Fibroblast of the conjunctiva (primary cell): ENCODE results near the gene NATD1.

ENCODE experiments used
- DNase-seq: peaks from one replicate; pipeline ENCODE4 v3.0.0-alpha.2; 2010; ENCODE audit warnings: low read depth

Gene NATD1, protein sequence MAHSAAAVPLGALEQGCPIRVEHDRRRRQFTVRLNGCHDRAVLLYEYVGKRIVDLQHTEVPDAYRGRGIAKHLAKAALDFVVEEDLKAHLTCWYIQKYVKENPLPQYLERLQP

DNA sequence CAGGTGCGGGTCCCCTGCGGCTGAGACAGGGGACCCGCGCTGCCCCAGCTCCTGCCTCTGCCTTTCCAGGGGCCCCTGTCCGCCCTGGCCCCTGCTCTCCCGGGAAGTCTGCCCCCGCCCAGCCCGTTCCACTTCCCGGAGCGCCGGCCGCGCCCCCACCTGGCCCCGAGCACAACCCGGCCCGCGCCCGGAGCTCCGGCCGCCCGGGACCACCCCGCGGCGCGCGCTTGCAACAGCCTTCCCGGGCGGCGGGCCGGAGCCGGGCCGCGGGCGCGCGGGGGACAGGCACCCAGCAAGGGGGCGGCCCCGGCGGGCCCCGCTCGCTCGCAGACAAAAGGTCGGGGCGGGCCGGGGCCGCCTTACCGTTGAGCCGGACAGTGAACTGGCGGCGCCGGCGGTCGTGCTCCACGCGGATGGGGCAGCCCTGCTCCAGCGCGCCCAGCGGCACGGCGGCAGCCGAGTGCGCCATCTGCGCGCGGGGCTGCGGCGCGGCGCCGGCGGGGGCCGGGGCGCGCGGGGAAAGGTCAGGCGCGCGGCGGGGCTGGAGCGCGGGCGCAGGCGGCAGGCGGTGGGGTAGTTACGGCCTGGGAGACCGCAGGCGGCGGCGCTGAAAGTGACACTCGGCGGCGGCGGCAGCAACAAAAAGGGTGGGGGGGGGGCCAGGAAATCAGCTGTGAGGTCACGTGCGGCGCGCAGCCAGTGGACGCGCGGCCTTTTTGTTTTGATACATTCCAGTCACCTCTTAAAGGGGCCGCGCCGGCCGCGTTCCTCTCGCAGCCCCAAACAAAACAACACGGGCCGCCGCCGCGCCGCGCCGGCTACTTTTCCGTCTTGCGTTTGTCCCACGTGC lies at the start of gene NATD1:
NATD1 (minus strand) TSS at position 615 of the 850 bp plus-strand sequence; CDS start at position 469, 146 bp downstream.
- peak; percentile 45 for DNase-seq

DNA sequence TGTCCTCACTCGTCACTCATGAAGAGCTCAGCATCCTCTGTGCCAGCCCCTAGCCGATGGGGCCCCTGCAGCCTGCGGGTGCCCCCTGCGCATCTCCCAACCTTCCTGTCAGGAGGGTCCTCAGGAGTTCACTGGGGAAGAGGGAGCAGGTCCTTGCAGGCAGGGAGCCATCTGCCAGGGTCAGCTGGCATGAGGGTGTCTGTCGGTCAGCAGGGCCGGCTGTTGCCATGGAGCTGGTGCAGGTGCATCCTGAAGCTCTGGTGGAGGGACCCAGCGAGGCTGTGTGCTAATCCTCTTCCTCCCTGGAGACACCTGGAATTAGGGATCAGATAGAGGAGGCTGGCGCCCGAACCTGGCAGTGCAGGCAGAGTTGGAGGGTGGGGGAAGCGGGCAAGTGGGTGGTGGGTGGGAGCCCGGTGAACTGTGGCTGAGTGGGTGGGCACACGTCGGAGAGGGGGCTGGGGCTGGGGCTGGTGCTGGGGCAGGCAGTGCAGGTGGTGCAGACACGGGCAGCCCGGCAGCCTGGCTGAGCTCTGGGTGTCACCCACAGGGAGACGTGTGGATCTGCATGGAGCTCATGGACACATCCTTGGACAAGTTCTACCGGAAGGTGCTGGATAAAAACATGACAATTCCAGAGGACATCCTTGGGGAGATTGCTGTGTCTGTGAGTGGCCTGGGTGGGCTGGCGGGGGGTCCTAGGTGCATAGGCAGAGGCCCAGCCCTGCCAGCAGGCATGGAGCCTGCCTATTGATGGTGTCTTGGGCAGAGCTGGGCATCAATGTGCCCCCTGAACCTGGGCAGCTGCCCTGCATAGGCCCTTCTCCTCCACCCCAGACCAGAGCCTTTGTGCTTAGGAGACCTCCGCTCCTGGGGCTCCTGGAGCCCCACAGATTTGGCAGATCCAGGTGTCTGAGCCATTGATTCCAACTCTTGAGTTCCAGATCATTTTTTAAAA lies 48.7 kb upstream of the NATD1 start:
- no peak for DNase-seq

DNA sequence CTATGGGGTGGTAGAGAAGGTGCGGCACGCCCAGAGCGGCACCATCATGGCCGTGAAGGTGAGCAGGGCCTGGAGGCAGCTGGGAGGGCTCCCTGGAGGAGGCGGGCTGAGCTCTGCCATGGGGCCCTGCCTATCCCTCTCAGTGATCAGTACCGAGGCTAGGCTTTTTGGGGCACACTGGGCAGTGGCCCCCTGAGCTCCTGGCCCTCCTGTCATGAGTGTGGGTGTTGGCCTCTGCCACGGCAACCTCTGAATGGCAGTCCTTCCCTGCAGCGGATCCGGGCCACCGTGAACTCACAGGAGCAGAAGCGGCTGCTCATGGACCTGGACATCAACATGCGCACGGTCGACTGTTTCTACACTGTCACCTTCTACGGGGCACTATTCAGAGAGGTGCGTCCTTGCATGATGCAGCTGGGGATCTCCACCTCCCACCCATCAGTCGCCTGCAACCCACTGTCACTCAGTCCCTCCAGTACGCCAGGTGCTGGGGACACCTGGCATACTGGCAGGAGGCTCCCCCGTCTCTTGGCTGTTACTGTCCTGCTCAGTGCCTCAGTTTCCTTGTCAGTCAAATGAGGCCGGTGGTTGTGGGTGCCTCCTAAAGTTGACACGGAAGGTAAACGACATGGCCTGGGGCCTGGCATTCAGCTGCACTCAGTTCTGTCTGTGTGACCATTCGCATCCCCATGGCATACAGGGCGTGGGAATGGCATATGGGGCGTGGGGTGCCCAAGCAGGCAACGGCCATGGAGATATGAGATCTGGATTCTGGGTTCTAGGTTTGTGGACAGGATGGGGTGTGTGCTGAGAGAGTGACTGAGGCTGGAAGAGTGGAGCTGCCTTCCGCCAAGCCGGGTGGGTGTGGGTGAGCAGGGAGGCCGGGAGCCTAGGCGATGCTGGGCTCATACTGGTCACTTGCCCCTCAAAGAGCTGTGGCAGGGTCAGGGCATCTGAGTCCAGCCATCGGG lies 47.7 kb upstream of the NATD1 start:
- DNase-seq = no peak

DNA sequence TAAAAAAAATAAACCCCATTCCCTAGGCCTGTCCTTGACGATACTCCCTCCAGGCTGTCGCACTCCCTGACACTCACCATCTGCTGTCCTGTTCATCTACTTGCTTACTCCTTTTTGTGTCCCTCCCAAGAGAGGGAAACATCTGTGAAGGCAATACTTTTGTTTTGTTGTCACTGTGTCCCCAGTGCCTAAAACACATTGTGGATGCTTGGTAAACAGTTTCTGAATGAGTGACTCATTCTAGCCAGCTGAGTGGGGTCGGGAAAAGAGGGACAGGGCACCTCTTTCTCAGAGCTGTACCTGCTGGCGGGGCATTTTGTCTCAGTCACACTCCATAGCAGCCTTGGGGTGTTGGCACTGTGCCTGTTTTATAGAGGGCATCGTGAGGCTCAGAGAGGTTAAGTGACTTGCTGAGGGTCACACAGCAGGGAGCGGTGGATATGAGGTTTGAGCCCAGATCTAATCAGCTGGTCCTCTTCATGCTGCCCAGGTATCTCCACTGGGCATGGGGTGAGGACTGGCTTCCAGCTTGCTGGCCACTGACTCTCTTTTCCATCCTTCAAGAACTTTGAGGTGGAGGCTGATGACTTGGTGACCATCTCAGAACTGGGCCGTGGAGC lies 46.9 kb upstream of the NATD1 start:
- no peak for DNase-seq

DNA sequence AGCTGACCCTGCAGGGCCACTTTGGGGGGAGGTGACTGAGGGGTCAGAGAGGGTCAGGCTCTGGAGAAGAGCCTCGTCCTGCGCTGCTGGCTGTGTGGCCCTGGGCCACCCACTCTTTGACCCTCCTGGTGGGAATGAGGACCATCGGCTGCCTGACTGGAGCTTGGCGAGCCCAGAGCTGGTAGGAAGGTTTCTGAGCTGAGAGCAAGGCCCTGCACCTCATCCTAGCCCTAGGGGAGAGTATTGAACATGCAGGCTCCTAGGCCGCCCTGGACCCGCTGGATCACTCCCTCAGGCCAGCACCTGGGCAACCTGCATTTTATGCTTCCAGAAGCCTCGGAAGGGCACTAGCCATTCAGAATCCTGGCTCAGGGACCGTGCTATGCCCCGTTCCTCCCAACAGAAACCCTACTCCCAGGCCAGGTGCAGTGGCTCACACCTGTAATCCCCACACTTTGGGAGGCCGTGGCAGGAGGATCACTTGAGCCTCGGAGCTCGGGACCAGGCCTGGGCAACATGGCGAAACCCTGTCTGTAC lies 45.8 kb upstream of the NATD1 start:
- DNase-seq = no peak

DNA sequence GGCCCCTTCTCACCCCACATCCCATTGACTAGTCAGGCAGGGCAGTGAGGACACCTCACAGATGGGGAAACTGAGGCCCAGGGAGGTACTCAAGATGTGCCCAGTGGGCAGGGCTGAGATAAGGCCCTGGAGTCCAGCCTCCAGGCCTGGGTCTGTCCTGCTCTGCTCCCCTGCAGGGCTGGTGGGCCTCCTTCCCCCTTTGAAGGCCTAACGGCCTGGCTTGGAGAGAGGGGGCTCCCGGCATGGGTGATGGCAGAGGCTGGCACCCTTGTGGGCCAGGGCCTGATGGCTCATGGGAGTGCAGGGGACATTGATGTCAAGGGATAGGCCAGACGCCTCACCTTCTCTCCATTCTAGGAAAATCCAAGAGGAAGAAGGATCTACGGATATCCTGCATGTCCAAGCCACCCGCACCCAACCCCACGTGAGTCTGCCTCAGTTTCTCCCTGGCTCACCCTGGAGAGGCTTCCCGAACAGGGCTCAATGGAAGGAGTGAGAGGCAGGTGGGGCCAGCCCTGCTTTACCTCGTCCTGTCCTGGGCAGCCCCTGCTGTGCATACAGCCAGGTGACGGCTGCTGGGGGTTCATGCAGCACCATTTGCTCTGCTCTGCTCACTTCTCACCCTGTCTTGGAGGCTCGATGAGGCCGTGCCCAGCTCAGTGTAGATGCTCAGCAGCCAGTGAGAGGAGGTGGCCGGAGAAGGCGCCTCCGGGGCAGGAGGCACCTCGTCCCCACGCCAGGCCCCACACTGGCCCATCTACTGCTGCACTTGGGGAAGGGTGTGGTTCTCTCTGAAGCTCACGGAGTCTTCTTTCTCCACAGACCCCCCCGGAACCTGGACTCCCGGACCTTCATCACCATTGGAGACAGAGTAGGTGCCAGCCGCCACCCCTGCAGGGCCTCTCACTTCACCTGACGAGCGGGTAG lies 45.1 kb upstream of the NATD1 start:
- no peak for DNase-seq

DNA sequence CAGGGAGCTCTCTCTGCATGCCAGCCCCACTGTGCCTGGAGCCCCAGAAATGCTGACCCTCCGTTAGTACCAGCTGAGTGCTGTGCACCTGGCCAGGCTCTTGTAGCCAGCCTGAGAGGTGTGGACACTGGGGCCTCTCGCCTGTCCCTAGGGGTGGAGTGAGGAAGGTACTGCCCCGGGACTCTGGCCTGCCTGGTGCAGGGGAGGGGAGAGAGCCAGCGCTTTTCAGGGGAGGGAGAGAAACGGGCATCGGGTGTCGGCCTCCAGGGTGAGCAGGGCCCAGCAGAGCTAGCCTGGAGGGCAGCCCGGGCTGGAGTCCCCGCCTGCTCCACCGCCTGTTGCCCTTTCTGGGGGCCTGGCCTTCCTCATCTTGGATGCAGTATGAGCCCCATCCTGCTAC lies 44.4 kb upstream of the NATD1 start:
- no peak for DNase-seq

DNA sequence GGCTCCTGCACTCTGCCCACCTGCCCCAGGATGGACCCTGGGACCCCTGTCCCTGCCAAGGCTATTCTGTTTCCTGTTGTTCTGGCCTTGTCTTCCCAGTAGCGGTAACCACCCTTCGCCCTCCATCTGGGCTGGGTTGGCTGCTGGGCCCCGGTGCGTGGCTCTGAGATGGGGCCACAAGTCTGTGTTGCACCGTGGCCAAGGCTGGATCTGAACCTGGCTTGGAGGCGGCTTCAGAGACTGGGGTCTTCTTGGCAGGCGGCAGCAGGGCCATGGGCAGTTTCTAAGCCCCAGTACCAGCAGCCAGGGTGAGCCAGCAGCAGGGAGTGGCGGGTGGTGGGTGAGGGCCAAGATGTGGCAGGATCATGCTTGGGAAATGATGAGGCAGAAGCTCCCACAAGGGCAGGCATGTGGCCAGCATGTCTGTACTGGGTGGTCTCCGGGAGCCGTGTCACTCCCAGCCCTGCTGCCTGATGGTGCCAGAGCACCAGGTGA lies 43.9 kb upstream of the NATD1 start:
- no peak for DNase-seq

DNA sequence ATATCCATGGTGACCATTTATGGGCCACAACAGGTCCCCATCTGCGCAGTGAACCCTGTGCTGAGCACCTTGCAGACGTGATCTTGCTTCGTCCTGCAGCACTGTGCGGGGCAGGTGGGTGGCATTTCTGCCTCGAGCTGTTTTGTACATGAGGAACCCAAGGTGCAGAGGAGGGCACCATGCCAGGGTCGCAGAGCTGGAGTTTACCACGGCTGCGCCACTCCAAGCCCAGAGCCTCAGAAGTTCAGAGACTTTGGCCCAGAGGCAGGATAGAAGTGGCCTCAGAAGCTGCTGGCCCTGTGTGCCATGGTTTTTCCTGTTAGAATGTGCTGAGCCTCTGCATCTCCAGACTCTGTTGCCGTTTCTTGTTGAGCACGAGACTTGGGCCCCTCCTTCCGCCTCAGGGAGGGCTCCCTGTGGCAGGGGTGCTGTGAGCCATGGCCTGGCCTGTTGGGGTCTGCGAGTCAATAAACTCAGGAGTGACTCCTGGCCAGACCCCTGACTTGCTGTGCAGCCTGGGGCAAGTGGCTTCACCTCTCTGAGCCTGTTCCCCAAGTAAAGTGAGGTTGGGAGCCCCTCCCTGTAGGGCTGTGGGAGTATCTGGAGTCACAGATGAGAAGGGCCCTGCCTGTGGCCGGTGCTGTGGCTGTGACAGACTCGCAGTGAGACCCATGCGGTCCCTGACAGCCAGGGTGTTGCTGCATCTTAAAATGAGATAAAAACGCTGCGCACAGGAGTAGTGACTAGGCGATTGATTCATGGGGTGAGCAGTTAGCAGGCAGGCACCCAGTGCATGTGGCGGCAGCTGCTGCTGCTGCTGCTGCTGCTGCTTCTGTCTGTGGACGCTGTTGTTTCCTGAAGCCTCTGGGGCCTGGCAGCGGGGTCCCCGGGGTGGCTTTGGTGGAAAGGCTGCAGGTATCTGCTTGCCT lies 43.2 kb upstream of the NATD1 start:
- DNase-seq = no peak

DNA sequence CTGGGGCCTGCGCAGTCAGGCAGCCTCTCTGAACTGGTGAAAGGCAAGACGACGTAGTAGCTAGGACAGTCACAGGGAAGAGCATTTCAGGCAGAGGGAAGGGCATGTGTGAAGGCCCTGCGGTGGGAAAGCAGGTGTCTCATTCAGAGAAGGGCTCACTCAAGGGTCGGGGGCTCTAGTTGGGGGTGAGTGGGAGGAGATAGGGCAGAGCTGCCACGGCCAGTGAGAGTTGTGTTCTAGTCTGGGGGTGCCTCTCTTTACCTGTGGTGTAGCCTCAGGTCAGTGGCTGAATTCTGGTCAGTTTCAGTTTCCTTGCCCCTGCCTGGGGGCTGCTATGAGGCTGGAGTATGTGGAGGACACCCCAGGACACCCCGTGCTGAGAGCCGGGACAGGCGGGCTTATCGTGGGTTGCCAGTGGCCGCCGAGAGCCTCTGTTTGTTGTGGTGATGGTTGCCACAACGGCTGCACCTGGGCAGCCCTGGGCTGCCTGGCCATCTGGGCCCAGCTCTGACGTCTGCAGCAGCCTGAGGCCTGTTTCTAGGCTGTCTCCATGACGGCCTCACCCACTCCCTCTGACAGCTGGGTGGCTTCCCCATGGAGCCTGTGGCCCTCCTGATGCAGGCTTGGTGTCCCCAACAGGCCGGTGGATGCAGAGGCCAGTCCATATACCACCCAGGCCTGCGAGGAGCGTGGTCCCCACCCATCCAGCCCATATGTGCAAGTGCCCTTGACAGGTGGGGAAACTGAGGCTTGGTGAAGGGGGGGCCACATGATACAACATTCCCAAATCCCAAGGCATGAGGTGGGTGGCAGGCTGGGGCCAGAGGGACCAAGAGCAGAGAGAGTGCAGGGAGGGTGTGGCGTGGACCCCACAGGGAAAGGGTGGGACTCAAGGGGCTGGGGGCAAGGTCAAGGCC lies 42.1 kb upstream of the NATD1 start:
- no peak for DNase-seq

DNA sequence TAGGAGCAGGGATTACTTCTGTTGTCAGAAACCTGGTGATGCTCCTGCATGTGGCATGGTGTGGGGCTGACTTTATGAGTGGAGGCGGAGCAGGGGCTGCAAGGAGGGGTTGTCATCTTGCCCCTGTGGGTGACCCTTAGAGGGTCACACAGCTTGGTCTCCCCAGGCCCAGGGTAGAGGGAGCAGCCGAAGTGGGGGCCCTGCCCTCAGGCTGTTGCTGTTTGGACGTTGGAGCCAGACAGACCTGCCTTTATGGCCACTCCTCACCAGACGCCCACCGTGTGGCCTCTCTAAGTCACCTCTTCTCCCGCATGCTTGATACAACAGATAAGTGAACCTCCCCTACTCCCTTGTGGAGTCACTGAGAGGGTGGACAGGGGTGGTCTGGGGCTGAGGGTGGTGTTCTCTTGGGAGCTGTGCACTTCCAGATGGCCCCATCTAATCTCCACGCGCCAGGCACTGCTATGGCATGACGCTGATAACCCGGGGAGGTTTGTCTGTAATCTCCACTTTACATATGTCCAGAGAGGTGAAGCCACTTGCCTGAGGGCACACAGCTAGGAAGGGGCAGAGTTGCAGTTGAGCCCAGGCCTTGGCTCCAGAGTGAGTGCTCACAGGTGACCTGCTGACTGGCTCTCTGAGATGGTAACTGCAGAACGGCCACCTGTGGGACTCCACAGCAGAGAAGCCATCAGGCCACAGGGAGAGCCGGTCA lies 41.3 kb upstream of the NATD1 start:
- DNase-seq = no peak

DNA sequence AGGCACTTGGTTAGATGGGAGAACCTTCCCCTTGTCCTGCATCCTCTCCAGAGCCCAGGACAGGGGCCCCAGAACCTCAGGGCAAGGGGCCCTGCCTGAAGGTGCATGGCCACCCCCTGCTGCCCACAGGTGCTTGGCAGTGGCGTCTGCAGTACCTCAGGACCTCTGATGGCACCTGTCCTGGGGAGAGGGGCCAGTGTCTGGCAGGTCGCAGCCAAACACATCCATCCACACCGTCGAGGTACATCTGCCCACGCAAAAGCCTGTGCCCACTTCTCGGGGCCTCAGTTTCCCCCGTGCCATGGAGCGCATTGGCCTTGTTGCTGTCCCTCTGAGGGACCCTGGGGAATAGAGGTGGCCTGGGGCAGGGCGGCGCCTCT lies 40.6 kb upstream of the NATD1 start:
- no peak for DNase-seq

DNA sequence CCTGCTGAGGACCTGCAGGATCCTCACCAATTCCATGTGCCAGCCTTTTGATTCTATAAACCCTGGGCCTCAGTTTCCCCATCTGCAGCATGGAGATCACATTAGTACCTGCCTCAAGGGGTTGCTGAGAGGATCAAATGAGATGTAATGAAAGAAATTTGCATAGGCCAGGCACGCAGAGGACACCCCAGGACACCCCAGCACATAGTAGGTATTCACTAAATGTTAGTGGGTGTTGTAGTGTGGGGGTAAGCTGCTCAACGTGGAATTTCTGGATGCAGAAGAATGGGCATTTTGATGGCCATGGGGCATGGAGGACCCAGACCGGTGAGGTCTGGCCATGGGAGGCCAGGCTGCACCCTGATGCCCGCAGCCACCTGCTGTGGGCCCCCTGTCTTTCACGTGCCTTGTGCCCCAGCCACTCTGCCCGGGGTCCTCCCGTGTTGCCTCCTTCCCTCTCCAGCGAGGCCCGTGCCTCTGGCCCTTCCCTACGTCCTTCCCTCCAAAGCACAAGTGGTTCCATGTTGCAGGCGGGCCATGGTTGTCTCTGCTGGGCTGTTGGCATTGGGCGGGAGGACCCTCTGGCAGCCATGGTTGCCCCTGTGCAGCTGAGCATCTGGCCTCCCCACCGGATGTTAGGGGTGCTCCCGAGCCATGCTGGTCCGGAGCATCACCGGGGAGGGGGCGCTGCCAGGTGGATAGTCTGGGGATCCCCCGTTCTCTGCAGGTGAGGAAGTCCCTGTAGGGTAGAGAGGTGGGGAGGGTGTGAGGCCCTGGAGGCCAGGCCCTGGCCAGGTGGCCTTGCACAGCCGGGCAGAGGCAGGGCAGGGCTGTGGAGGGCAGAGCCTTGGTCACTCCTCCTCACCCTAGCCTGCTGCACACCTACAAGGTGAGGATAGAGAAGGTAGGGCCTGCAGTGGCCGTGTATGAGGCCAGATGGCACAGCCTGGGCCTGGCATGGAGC lies 39.9 kb upstream of the NATD1 start:
- DNase-seq = no peak

DNA sequence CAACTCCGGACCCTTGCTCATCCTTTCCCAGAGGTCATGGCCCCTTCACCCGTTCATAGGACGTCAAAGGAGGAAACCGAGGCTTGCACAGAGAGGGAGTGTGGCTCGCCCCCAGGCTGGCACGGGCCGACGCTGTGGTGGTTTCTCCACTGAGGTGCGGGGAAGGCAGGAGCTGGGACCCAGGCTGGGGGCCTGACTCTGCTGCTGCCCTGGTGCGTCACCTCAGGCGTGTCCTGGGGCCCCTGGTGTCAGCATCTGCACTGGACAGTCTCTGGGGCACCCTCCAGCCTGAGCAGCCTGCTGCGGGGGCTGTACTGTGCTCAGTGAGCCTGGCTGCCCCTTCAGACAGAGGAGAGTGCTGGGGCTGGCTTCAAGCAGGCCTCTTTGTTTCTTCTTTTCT lies 38.7 kb upstream of the NATD1 start:
- DNase-seq = no peak

DNA sequence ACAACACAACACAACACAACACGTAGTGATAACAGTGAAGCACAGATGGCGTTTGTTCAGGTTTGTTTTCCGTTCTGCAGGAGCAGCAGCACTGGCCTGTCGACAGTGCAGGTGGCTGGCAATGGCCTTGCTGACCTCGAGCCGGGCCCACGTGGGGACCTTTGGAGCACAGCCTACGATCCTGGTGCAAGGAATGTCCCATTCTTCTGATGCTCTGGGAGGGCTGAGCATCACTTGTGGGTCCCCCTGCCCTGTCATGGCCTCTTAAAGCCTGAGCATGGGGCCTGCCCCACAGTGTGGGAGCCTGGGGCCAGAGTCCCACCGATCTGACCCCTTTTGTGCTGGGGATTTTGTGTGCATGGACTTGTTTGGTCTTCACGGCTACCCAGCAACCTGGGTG lies 38.1 kb upstream of the NATD1 start:
- no peak for DNase-seq
